ENCODE measurements around the gene ST8SIA2.

ST8SIA2 gene

GRCh38 chr15:92438471-92438870 is 44.8 kb downstream of the ST8SIA2 start:
- no peak for DNase-seq (ENCODE audit: low read depth, low spot score)
- Histone ChIP-seq H3K9me3 (ENCODE audit: low read depth, low read length) (no peaks in the 10 kb centered on the region), H3K9ac (ENCODE audit: insufficient read length) (no peak overlapping the region), H3K27ac (no peak overlapping the region), H3K36me3 (ENCODE audit: insufficient read depth, low read length) (no peaks in the 10 kb centered on the region), H3K4me3 (no peak overlapping the region)
- TF ChIP-seq POLR2AphosphoS5 (IDR thresholded peaks at IDR 0.05; ENCODE audit: borderline replicate concordance, low read depth, low read length) (no peak), FOXP2 (optimal IDR thresholded peaks at IDR 0.05; ENCODE audit: control extremely low read depth, extremely low read length, insufficient read depth) (no peak), EZH2 (IDR thresholded peaks at IDR 0.05) (no peak)

GRCh38 chr15:92443381-92443780 is 49.7 kb downstream of the ST8SIA2 start:
- H3K27ac ChIP-seq = no peak overlapping the region
- no peaks in the 10 kb centered on the region for H3K9me3 ChIP-seq (ENCODE audit: low read depth, low read length)
- no peak for DNase-seq (ENCODE audit: low read depth, low spot score)
- H3K9ac ChIP-seq (ENCODE audit: insufficient read length) = no peak overlapping the region
- H3K4me3 ChIP-seq = no peak overlapping the region
- TF ChIP-seq FOXP2 (optimal IDR thresholded peaks at IDR 0.05; ENCODE audit: control extremely low read depth, extremely low read length, insufficient read depth) = no peak
- TF ChIP-seq POLR2AphosphoS5 (IDR thresholded peaks at IDR 0.05; ENCODE audit: borderline replicate concordance, low read depth, low read length) = no peak
- TF ChIP-seq EZH2 (IDR thresholded peaks at IDR 0.05) = no peak
- no peaks in the 10 kb centered on the region for H3K36me3 ChIP-seq (ENCODE audit: insufficient read depth, low read length)

- Histone ChIP-seq H3K4me3 (no peak overlapping the region), H3K9me3 (ENCODE audit: low read depth, low read length) (no peaks in the 10 kb centered on the region), H3K9ac (ENCODE audit: insufficient read length) (no peak overlapping the region), H3K36me3 (ENCODE audit: insufficient read depth, low read length) (no peaks in the 10 kb centered on the region), H3K27ac (no peak overlapping the region)
- no peak for DNase-seq (ENCODE audit: low read depth, low spot score)
- TF ChIP-seq FOXP2 (optimal IDR thresholded peaks at IDR 0.05; ENCODE audit: control extremely low read depth, extremely low read length, insufficient read depth) (no peak), POLR2AphosphoS5 (IDR thresholded peaks at IDR 0.05; ENCODE audit: borderline replicate concordance, low read depth, low read length) (no peak), EZH2 (IDR thresholded peaks at IDR 0.05) (no peak)
Observed at GRCh38 chr15:92444631-92445030, 51.0 kb downstream of the ST8SIA2 start.

- Histone ChIP-seq H3K9me3 (ENCODE audit: low read depth, low read length) (no peaks in the 10 kb centered on the region), H3K4me3 (no peak overlapping the region), H3K36me3 (ENCODE audit: insufficient read depth, low read length) (no peaks in the 10 kb centered on the region), H3K9ac (ENCODE audit: insufficient read length) (no peak overlapping the region), H3K27ac (no peak overlapping the region)
- TF ChIP-seq EZH2 (IDR thresholded peaks at IDR 0.05) = no peak
- DNase-seq (ENCODE audit: low read depth, low spot score) = no peak
Observed at GRCh38 chr15:92448370-92448769, 54.7 kb downstream of the ST8SIA2 start.

- Histone ChIP-seq H3K27ac (no peak overlapping the region), H3K9me3 (ENCODE audit: low read depth, low read length) (no peaks in the 10 kb centered on the region), H3K36me3 (ENCODE audit: insufficient read depth, low read length) (no peaks in the 10 kb centered on the region), H3K4me3 (no peak overlapping the region), H3K9ac (ENCODE audit: insufficient read length) (no peak overlapping the region)
- no peak for DNase-seq (ENCODE audit: low read depth, low spot score)
- no peak for TF ChIP-seq POLR2AphosphoS5 (IDR thresholded peaks at IDR 0.05; ENCODE audit: borderline replicate concordance, low read depth, low read length)
Observed at GRCh38 chr15:92449476-92449875, 55.8 kb downstream of the ST8SIA2 start.

- Histone ChIP-seq H3K4me3 (no peak overlapping the region), H3K9ac (ENCODE audit: insufficient read length) (no peak overlapping the region), H3K27ac (no peak overlapping the region), H3K9me3 (ENCODE audit: low read depth, low read length) (no peaks in the 10 kb centered on the region), H3K36me3 (ENCODE audit: insufficient read depth, low read length) (no peaks in the 10 kb centered on the region)
- TF ChIP-seq POLR2AphosphoS5 (IDR thresholded peaks at IDR 0.05; ENCODE audit: borderline replicate concordance, low read depth, low read length) (no peak), FOXP2 (optimal IDR thresholded peaks at IDR 0.05; ENCODE audit: control extremely low read depth, extremely low read length, insufficient read depth) (no peak), EZH2 (IDR thresholded peaks at IDR 0.05) (no peak)
- no peak for DNase-seq (ENCODE audit: low read depth, low spot score)
Observed at GRCh38 chr15:92451225-92451825, 57.6 kb downstream of the ST8SIA2 start.

GRCh38 chr15:92452143-92452542 is 58.5 kb downstream of the ST8SIA2 start:
- Histone ChIP-seq H3K4me3 (no peak overlapping the region), H3K27ac (no peak overlapping the region), H3K36me3 (ENCODE audit: insufficient read depth, low read length) (no peaks in the 10 kb centered on the region), H3K9ac (ENCODE audit: insufficient read length) (no peak overlapping the region), H3K9me3 (ENCODE audit: low read depth, low read length) (no peaks in the 10 kb centered on the region)
- no peak for DNase-seq (ENCODE audit: low read depth, low spot score)
- TF ChIP-seq POLR2AphosphoS5 (IDR thresholded peaks at IDR 0.05; ENCODE audit: borderline replicate concordance, low read depth, low read length) (no peak), EZH2 (IDR thresholded peaks at IDR 0.05) (no peak), FOXP2 (optimal IDR thresholded peaks at IDR 0.05; ENCODE audit: control extremely low read depth, extremely low read length, insufficient read depth) (no peak)

GRCh38 chr15:92453607-92454006 is 59.9 kb downstream of the ST8SIA2 start:
- DNase-seq (ENCODE audit: low read depth, low spot score) = no peak
- H3K9ac ChIP-seq (ENCODE audit: insufficient read length) = no peak overlapping the region
- no peak overlapping the region for H3K4me3 ChIP-seq
- TF ChIP-seq EZH2 (IDR thresholded peaks at IDR 0.05) = no peak
- TF ChIP-seq POLR2AphosphoS5 (IDR thresholded peaks at IDR 0.05; ENCODE audit: borderline replicate concordance, low read depth, low read length) = no peak
- no peak for TF ChIP-seq FOXP2 (optimal IDR thresholded peaks at IDR 0.05; ENCODE audit: control extremely low read depth, extremely low read length, insufficient read depth)
- no peak overlapping the region for H3K27ac ChIP-seq
- no peaks in the 10 kb centered on the region for H3K9me3 ChIP-seq (ENCODE audit: low read depth, low read length)
- H3K36me3 ChIP-seq (ENCODE audit: insufficient read depth, low read length) = no peaks in the 10 kb centered on the region

GRCh38 chr15:92454555-92455105 is 60.9 kb downstream of the ST8SIA2 start:
- H3K27ac ChIP-seq = no peak overlapping the region
- H3K4me3 ChIP-seq = no peak overlapping the region
- DNase-seq (ENCODE audit: low read depth, low spot score) = no peak
- no peaks in the 10 kb centered on the region for H3K36me3 ChIP-seq (ENCODE audit: insufficient read depth, low read length)
- no peak overlapping the region for H3K9ac ChIP-seq (ENCODE audit: insufficient read length)
- no peaks in the 10 kb centered on the region for H3K9me3 ChIP-seq (ENCODE audit: low read depth, low read length)
- TF ChIP-seq EZH2 (IDR thresholded peaks at IDR 0.05) = no peak
- no peak for TF ChIP-seq POLR2AphosphoS5 (IDR thresholded peaks at IDR 0.05; ENCODE audit: borderline replicate concordance, low read depth, low read length)
- TF ChIP-seq FOXP2 (optimal IDR thresholded peaks at IDR 0.05; ENCODE audit: control extremely low read depth, extremely low read length, insufficient read depth) = no peak

Measured in SK-N-MC (cell line).